ENCODE results near the gene TNFRSF1B. TPM values are rescaled to one million over a fixed set of nuclear protein-coding genes. Genes with fewer than 3 reads are reported as not detected.

Gene TNFRSF1B
- polyA plus RNA-seq, 3 donors = 5.8 to 44.3 (median 21.4) TPM

GRCh38 chr1:12140016-12140415 lies 26.8 kb upstream of the TNFRSF1B start:
- 78 to 92% (median 85%) methylated on average over 3 to 4 of the region's 4 CpGs for WGBS, 3 donors
- no peak overlapping the region for H3K27ac ChIP-seq (ENCODE audit: low read depth, low read length)

GRCh38 chr1:12140515-12141162 lies 26.2 kb upstream of the TNFRSF1B start:
- no peak overlapping the region for H3K27ac ChIP-seq (ENCODE audit: low read depth, low read length)
- WGBS, 3 donors = 76 to 84% (median 78%) methylated on average over 12 of the region's 12 CpGs

- 60 to 86% (median 85%) methylated on average over 21 of the region's 21 CpGs for WGBS, 3 donors
- no peak overlapping the region for H3K27ac ChIP-seq (ENCODE audit: low read depth, low read length)
Observed at GRCh38 chr1:12141163-12141850, 25.5 kb upstream of the TNFRSF1B start.

- 80 to 90% (median 86%) methylated on average over 18 of the region's 18 CpGs for WGBS, 3 donors
- no peak overlapping the region for H3K27ac ChIP-seq (ENCODE audit: low read depth, low read length)
Observed at GRCh38 chr1:12142141-12142823, 24.5 kb upstream of the TNFRSF1B start.

- WGBS, 3 donors = 55 to 83% (median 57%) methylated on average over 21 of the region's 21 CpGs
- H3K27ac ChIP-seq (ENCODE audit: low read depth, low read length) = no peak overlapping the region
Observed at GRCh38 chr1:12142891-12143630, 23.7 kb upstream of the TNFRSF1B start.

- 16 to 46% (median 19%) methylated on average over 17 of the region's 17 CpGs for WGBS, 3 donors
- H3K27ac ChIP-seq (ENCODE audit: low read depth, low read length) = no peak overlapping the region
Observed at GRCh38 chr1:12143631-12144155, 23.1 kb upstream of the TNFRSF1B start.

- WGBS, 3 donors = 73 to 81% (median 80%) methylated on average over 8 of the region's 8 CpGs
- no peak overlapping the region for H3K27ac ChIP-seq (ENCODE audit: low read depth, low read length)
Observed at GRCh38 chr1:12144236-12144635, 22.6 kb upstream of the TNFRSF1B start.

GRCh38 chr1:12144969-12145368 lies 21.8 kb upstream of the TNFRSF1B start:
- peak overlapping the region; percentile 9 for H3K27ac ChIP-seq (ENCODE audit: low read depth, low read length)
- WGBS, 3 donors = 86 to 93% (median 91%) methylated on average over 4 of the region's 4 CpGs

GRCh38 chr1:12145616-12146342 lies 21.0 kb upstream of the TNFRSF1B start:
- no peak overlapping the region for H3K27ac ChIP-seq (ENCODE audit: low read depth, low read length)
- 78 to 86% (median 86%) methylated on average over 12 of the region's 12 CpGs for WGBS, 3 donors

- WGBS, 3 donors = 68 to 74% (median 71%) methylated on average over 20 of the region's 20 CpGs
- H3K27ac ChIP-seq (ENCODE audit: low read depth, low read length) = no peak overlapping the region
Observed at GRCh38 chr1:12146343-12147112, 20.3 kb upstream of the TNFRSF1B start.

GRCh38 chr1:12147201-12147701 lies 19.5 kb upstream of the TNFRSF1B start:
- no peak overlapping the region for H3K27ac ChIP-seq (ENCODE audit: low read depth, low read length)
- WGBS, 3 donors = 61 to 77% (median 69%) methylated on average over 8 of the region's 8 CpGs

GRCh38 chr1:12148160-12148957 lies 18.4 kb upstream of the TNFRSF1B start:
- H3K27ac ChIP-seq (ENCODE audit: low read depth, low read length) = peak overlapping the region; percentile 81
- WGBS, 3 donors = 46 to 71% (median 58%) methylated on average over 8 of the region's 8 CpGs

GRCh38 chr1:12148958-12149790 lies 17.6 kb upstream of the TNFRSF1B start:
- 69 to 81% (median 72%) methylated on average over 5 of the region's 5 CpGs for WGBS, 3 donors
- peak overlapping the region; percentile 63 for H3K27ac ChIP-seq (ENCODE audit: low read depth, low read length)

GRCh38 chr1:12149791-12150175 lies 17.0 kb upstream of the TNFRSF1B start:
- WGBS, 3 donors = 82 to 84% (median 83%) methylated on average over 6 of the region's 6 CpGs
- peak overlapping the region; percentile 63 for H3K27ac ChIP-seq (ENCODE audit: low read depth, low read length)

- WGBS, 3 donors = 55 to 77% (median 57%) methylated on average over 9 of the region's 9 CpGs
- peak overlapping the region; percentile 63 for H3K27ac ChIP-seq (ENCODE audit: low read depth, low read length)
Observed at GRCh38 chr1:12150456-12151200, 16.2 kb upstream of the TNFRSF1B start.
